ENCODE measurements around the gene ARSI.

Gene ARSI

GRCh38 chr5:150299571-150300327 lies 3.0 kb downstream of the ARSI start:
- Histone ChIP-seq H3K4me3 (ENCODE audit: severe bottlenecking) (no peak overlapping the region), H3K4me1 (ENCODE audit: insufficient read depth, poor library complexity, severe bottlenecking) (peaks cover 51% of the 10 kb centered on the region), H3K27ac (ENCODE audit: poor library complexity, severe bottlenecking) (peak overlapping the region; percentile 78), H3K27me3 (ENCODE audit: insufficient read depth, poor library complexity, severe bottlenecking) (no peaks in the 10 kb centered on the region), H3K36me3 (ENCODE audit: low read depth) (no peaks in the 10 kb centered on the region), H3K9me3 (ENCODE audit: severe bottlenecking) (no peaks in the 10 kb centered on the region)
- ATAC-seq (ENCODE audit: low read depth) = no peak
- no peak for DNase-seq (ENCODE audit: low spot score)
- TF ChIP-seq CTCF (IDR thresholded peaks at IDR 0.05; ENCODE audit: poor library complexity, severe bottlenecking) = no peak

DNA sequence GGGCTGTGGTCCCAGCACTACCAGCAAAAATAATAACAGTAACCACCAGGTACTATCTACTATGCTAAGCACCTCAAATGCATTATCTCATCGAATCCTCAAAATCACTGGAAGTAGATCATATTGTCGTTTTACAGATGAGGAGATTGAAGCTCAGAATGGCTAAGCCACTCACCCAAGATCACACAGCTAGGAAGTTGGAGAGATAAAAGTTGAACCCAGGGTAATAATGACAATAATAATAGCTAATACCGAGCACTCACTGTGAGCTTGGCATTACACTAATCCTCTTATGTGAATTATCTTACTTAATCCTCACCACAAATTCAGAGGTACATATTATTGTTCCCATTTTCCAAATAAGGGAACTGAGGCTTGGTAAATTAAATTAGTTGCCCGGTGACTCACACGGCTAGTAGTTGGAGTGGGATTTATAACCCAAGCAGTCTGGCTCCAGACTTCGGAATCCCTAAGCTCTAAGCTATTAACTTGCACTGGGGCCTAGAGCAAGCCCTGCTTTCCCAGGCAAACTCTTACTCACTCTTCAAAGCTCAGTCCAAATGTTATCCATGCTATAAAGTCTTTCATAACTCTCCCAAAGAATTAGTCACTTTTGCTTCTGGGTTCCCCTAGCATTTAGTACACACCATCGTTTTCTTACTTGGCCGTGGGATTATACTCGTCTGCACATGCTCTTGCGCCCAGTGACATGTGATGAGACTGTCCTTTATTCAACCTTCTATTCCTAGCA lies 3.8 kb downstream of the ARSI start:
- Histone ChIP-seq H3K27ac (ENCODE audit: poor library complexity, severe bottlenecking) (peak overlapping the region; percentile 78), H3K4me3 (ENCODE audit: severe bottlenecking) (no peak overlapping the region)
- no peak for DNase-seq (ENCODE audit: low spot score)

GRCh38 chr5:150297934-150298595 lies 4.6 kb downstream of the ARSI start:
- Histone ChIP-seq H3K4me3 (ENCODE audit: severe bottlenecking) (no peak overlapping the region), H3K27me3 (ENCODE audit: insufficient read depth, poor library complexity, severe bottlenecking) (no peaks in the 10 kb centered on the region), H3K9me3 (ENCODE audit: severe bottlenecking) (no peaks in the 10 kb centered on the region), H3K36me3 (ENCODE audit: low read depth) (no peaks in the 10 kb centered on the region), H3K4me1 (ENCODE audit: insufficient read depth, poor library complexity, severe bottlenecking) (peaks cover 52% of the 10 kb centered on the region), H3K27ac (ENCODE audit: poor library complexity, severe bottlenecking) (peak overlapping the region; percentile 78)
- no peak for TF ChIP-seq CTCF (IDR thresholded peaks at IDR 0.05; ENCODE audit: poor library complexity, severe bottlenecking)
- DNase-seq (ENCODE audit: low spot score) = no peak
- no peak for ATAC-seq (ENCODE audit: low read depth)

More for the DNA sequence above, 3.8 kb downstream of the ARSI start:
- peak; percentile 6 for TF ChIP-seq CTCF (IDR thresholded peaks at IDR 0.05; ENCODE audit: poor library complexity, severe bottlenecking)
- peak; percentile 74 for ATAC-seq (ENCODE audit: low read depth)
- Histone ChIP-seq H3K27me3 (ENCODE audit: insufficient read depth, poor library complexity, severe bottlenecking) (no peaks in the 10 kb centered on the region), H3K36me3 (ENCODE audit: low read depth) (no peaks in the 10 kb centered on the region), H3K4me1 (ENCODE audit: insufficient read depth, poor library complexity, severe bottlenecking) (peaks cover 52% of the 10 kb centered on the region), H3K9me3 (ENCODE audit: severe bottlenecking) (no peaks in the 10 kb centered on the region)

DNA sequence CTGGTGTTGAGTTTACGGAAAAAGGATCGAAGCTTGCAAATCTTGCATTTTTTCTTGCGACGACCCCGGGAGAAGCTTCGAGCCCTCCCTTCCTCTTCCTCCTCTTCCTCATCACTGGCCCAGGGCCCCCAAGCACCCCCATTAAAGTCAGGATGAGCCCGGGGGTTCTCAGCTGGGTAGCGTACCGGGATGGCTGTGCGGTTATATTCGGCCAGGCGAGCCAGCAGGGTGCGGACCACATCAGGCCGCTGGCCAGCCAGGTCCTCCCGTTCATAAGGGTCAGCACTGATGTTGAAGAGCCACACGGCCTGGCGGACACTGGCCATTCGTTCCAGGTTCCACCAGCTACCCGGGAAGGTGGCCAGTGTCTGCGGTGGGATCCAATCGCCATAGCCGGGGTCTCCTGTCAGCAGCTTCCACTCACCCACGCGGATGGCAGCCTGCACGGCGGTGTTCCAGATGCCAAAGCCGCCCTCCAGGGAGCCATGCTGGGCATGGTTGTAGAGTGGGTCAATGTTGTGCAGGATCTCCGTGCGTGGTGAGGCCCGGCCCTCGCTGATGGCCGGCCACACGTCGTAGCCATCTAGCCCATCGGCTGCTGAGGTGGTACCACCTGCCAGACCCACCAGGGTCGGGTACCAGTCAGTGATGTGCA lies 5.3 kb downstream of the ARSI start:
- DNase-seq (ENCODE audit: low spot score) = no peak
- no peak for ATAC-seq (ENCODE audit: low read depth)
- Histone ChIP-seq H3K4me3 (ENCODE audit: severe bottlenecking) (no peak overlapping the region), H3K27me3 (ENCODE audit: insufficient read depth, poor library complexity, severe bottlenecking) (no peaks in the 10 kb centered on the region), H3K36me3 (ENCODE audit: low read depth) (no peaks in the 10 kb centered on the region), H3K27ac (ENCODE audit: poor library complexity, severe bottlenecking) (peak overlapping the region; percentile 68), H3K4me1 (ENCODE audit: insufficient read depth, poor library complexity, severe bottlenecking) (peaks cover 52% of the 10 kb centered on the region), H3K9me3 (ENCODE audit: severe bottlenecking) (no peaks in the 10 kb centered on the region)
- no peak for TF ChIP-seq CTCF (IDR thresholded peaks at IDR 0.05; ENCODE audit: poor library complexity, severe bottlenecking)
